HG03159 (cell line): ENCODE results near the gene DEF6.
"Not testable (repeated sequence)": the region's sequence is repeated elsewhere in the genome, so short reads cannot be mapped to it uniquely, and the experiment has no call there.

Experiments used
- ATAC-seq: cut with Tn5 transposase; IDR thresholded peaks from one replicate; pipeline ENCODE4 v1.9.1; 2021; ENCODE audit warnings: mild to moderate bottlenecking, moderate library complexity; ENCODE audit not compliant: unreplicated experiment

The DEF6 gene

GRCh38 chr6:35309611-35310264, 12.1 kb downstream of the DEF6 start:
- ATAC-seq = no peak

GRCh38 chr6:35310265-35310831, 12.7 kb downstream of the DEF6 start:
- ATAC-seq = no peak

GRCh38 chr6:35311390-35312075, 13.9 kb downstream of the DEF6 start:
- ATAC-seq = no peak

DNA sequence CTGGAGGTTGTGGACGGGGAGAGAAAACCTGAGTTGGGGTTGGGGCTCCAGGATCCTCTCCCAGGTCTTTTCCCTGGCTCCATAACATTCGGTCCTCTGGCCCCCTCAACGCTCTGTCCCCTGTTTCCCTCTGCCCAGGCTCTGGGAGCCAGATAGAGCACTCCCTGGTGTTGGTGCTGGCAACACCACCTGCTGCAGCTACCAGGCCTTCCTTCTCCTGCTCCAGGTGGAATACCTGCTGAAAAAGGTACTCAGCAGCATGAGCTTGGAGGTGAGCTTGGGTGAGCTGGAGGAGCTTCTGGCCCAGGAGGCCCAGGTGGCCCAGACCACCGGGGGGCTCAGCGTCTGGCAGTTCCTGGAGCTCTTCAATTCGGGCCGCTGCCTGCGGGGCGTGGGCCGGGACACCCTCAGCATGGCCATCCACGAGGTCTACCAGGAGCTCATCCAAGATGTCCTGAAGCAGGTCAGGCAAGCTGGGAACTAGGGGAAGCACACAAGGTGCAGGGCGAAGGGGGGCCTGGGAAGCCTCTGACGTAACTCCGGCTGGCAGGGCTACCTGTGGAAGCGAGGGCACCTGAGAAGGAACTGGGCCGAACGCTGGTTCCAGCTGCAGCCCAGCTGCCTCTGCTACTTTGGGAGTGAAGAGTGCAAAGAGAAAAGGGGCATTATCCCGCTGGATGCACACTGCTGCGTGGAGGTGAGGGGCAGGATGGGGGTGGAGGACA, 14.6 kb downstream of the DEF6 start:
- no peak for ATAC-seq

GRCh38 chr6:35312807-35313206, 15.2 kb downstream of the DEF6 start:
- no peak for ATAC-seq

- ATAC-seq = no peak
Observed at GRCh38 chr6:35317483-35318195, 20.0 kb downstream of the DEF6 start.

- no peak for ATAC-seq
Observed at GRCh38 chr6:35318196-35319171, 20.9 kb downstream of the DEF6 start.

DNA sequence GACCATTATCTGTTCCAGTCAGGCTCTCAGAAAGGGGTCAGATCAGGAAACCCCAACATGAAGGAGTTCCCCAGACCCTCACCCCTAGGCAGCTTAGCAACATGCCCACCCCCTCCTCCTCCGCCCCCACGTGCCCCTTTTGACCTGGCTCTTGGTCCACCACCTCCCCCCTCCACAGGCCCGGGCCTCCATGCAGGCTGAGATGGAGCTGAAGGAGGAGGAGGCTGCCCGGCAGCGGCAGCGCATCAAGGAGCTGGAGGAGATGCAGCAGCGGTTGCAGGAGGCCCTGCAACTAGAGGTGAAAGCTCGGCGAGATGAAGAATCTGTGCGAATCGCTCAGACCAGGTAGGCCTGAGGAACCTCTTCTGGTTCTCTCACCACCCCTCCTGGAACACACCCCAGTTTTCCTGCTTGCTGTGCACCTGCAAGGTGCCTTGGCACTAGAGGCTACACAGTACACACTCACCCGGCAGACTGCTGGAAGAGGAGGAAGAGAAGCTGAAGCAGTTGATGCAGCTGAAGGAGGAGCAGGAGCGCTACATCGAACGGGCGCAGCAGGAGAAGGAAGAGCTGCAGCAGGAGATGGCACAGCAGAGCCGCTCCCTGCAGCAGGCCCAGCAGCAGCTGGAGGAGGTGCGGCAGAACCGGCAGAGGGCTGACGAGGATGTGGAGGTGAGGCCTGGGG, 21.9 kb downstream of the DEF6 start:
- no peak for ATAC-seq

- ATAC-seq = no peak
Observed at GRCh38 chr6:35320031-35320410, 22.4 kb downstream of the DEF6 start.

- ATAC-seq = no peak
Observed at GRCh38 chr6:35321091-35321490, 23.5 kb downstream of the DEF6 start.

DNA sequence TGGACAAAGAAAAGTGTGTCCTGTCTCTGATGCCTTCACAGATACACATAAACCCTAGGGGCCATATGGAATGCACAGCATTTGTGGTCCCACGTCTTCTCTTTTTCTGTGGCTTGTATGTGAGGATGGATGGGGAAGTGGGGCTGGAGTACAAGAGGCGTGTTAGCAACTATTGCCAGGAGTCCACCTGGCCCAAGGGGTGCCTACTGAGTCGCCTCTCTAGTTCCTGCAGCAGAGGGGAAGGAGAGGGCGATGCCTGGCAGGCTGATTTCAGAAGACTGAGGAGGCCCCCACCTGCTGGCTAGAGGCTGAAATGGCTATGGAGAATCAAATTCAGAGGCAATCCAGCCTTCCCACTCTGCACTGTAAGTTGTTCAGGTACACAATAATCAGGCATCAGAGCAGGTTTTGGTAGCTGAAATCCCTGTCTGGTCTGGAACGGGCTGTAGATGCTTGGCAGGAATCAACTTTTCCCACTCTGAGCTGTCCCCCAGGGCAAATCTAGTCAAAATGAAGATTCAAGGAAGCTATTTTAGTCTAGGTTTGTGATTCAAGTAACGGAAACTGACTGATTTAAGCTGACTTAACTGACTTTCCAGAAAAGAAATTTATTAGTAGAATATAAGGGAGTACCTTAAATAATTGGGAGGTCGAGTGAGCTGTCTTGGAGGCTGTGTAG, 29.9 kb downstream of the DEF6 start:
- ATAC-seq = no peak

DNA sequence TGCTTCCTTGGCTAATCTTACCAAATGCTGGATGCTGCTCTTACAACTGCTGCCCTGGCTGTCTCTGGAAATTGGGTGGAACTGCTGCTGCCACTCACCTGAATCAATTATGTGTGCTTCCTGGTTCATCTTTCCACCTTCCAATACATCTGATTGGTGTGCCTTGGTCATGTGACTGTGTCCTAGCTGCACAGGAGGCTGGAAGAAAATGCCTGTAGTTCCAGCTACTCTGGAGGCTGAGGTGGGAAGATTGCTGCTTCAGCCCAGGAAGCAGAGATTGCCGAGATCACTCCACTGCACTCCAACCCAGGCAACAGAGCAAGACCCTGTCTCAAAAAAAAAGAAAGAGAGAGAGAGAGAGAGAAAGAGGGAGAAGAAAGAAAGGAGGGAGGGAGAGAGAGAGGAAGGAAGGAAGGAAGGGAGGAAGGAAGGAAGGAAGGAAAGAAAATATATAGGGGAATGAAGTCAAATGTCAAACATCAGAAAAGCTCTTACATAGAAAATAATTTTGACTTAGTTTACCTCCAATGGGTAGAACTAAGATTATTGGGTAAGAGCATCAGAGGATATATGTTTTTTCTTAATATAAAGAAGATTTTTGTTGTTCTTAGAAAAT, 30.6 kb downstream of the DEF6 start:
- no peak for ATAC-seq

- not testable (repeated sequence) for ATAC-seq
Observed at GRCh38 chr6:35328965-35329364, 31.3 kb downstream of the DEF6 start.

DNA sequence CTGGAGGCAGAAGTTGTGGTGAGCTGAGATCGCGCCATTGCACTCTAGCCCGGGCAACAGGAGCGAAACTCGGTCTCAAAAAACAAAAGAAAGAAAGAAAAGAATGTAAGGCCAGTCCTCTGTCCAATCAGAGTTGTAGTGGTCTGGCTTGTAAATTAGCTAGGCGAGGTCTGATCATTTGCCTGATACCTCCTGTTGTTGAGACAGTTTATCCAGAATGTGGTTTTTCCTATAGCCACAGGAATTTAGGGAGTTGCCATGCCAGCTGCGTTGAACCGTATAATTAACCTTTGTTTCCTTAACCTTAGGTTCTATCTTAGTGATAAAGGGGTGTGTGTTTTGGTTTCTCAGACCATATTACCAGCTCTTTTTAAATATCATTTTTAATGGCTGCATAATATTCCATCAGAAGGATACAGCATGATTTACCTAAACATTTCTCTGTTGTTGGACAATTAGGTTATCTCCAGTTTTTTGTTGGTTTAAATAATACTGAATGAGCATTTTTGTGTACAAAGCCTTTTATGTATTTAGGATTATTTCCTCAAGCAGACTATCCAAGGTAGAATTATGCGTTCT, 33.0 kb downstream of the DEF6 start:
- no peak for ATAC-seq

GRCh38 chr6:35332074-35332887, 34.7 kb downstream of the DEF6 start:
- ATAC-seq = not testable (repeated sequence)

- no peak for ATAC-seq
Observed at GRCh38 chr6:35341557-35341956, 43.9 kb downstream of the DEF6 start.
